SK-N-SH (cell line): ENCODE results near the gene UGT1A10. TPM values are rescaled to one million over a fixed set of nuclear protein-coding genes. Genes with fewer than 3 reads are reported as not detected.

Experiments
- CTCF ChIA-PET: fragments of 300-600, 350-600 bp; formaldehyde crosslinking; extraction: SDS; loops from one replicate; lab custom pipeline; 2021; lab: Yijun Ruan, JAX
- POLR2A ChIA-PET: fragments of 350-600 bp; sonication (Branson Sonifier 250); formaldehyde crosslinking; extraction: SDS; loops from one replicate; lab custom pipeline; 2020; ENCODE audit warnings: antibody characterized with exemption, inconsistent platforms; lab: Yijun Ruan, JAX
- DNase-seq: peaks from one replicate; pipeline ENCODE4 v3.0.0; 2012
- H2AFZ ChIP-seq: fragments of 200-600 bp; sonication (generic); 2 replicates; pipeline ENCODE4 v1.8.1; 2016; ENCODE audit warnings: antibody characterized with exemption, mild to moderate bottlenecking, low read depth
- H3F3A ChIP-seq: fragments of 200-600 bp; sonication (generic); replicated peaks from 2 replicates; pipeline ENCODE3; 2016; ENCODE audit warnings: antibody characterized with exemption, mild to moderate bottlenecking; ENCODE audit not compliant: insufficient read depth
- H3K27ac ChIP-seq, 2 experiments: fragments of 200-500 bp in 1 of 2; fragments of 200-600 bp in 1 of 2; sonication (Bioruptor generic) in 1 of 2; sonication (generic), shearing (Covaris generic) in 1 of 2; 2 replicates each; pipeline versions ENCODE4 v1.5.1 to v1.6.1; 2014 to 2016; ENCODE audit warnings: low read depth in 2 of 2, inconsistent platforms in 1 of 2, low read length in 1 of 2, mild to moderate bottlenecking in 1 of 2, mixed read lengths in 1 of 2
- H3K27me3 ChIP-seq: fragments of 200-600 bp; sonication (generic), shearing (Covaris generic); 2 replicates; pipeline ENCODE4 v1.6.1; 2016; ENCODE audit warnings: mixed run types; ENCODE audit not compliant: insufficient read depth
- H3K36me3 ChIP-seq, 2 experiments: fragments of 200-500 bp in 1 of 2; fragments of 200-600 bp in 1 of 2; sonication (Bioruptor generic) in 1 of 2; sonication (generic) in 1 of 2; replicated peaks in 1 of 2; 2 replicates each; pipeline versions ENCODE3 to v1.5.1; 2014 to 2016; ENCODE audit warnings: low read length in 1 of 2, mild to moderate bottlenecking in 1 of 2; ENCODE audit not compliant: insufficient read depth in 2 of 2, control insufficient read depth in 1 of 2
- H3K4me1 ChIP-seq, 2 experiments: fragments of 200-500 bp in 1 of 2; fragments of 200-600 bp in 1 of 2; sonication (Bioruptor generic) in 1 of 2; sonication (generic), shearing (Covaris generic) in 1 of 2; 2 replicates each; pipeline versions ENCODE4 v1.5.1 to v1.6.1; 2014 to 2016; ENCODE audit warnings: low read depth in 1 of 2, low read length in 1 of 2, mixed run types in 1 of 2; ENCODE audit not compliant: insufficient read depth in 2 of 2, control insufficient read depth in 1 of 2
- H3K4me2 ChIP-seq: fragments of 200-600 bp; sonication (generic), shearing (Covaris generic); 2 replicates; pipeline ENCODE4 v1.6.1; 2017; ENCODE audit warnings: mixed run types
- H3K4me3 ChIP-seq, 2 experiments: fragments of 200-500 bp in 1 of 2; fragments of 200-600 bp in 1 of 2; sonication (Bioruptor generic) in 1 of 2; sonication (generic), shearing (Covaris generic) in 1 of 2; 2 replicates each; pipeline versions ENCODE4 v1.5.1 to v1.8.1; 2014 to 2016; ENCODE audit warnings: low read depth in 2 of 2, inconsistent platforms in 1 of 2, low read length in 1 of 2, mild to moderate bottlenecking in 1 of 2, mixed read lengths in 1 of 2, moderate library complexity in 1 of 2
- H3K79me2 ChIP-seq: fragments of 200-600 bp; sonication (generic); 2 replicates; pipeline ENCODE4 v1.8.1; 2017; ENCODE audit warnings: mild to moderate bottlenecking; ENCODE audit not compliant: insufficient read depth
- H3K9ac ChIP-seq: fragments of 200-600 bp; sonication (generic); 2 replicates; pipeline ENCODE4 v1.6.1; 2017; ENCODE audit warnings: mixed run types
- H3K9me2 ChIP-seq: fragments of 200-600 bp; sonication (generic); 2 replicates; pipeline ENCODE4 v1.6.1; 2017; ENCODE audit warnings: mixed run types
- H3K9me3 ChIP-seq: fragments of 200-600 bp; sonication (generic); 2 replicates; pipeline ENCODE4 v1.6.1; 2017; ENCODE audit warnings: mixed run types, mild to moderate bottlenecking, moderate library complexity
- H4K20me1 ChIP-seq: fragments of 200-600 bp; sonication (generic); 2 replicates; pipeline ENCODE4 v1.6.1; 2017; ENCODE audit warnings: mild to moderate bottlenecking, mixed run types; ENCODE audit not compliant: insufficient read depth
- ELF1 ChIP-seq: IDR thresholded peaks from 2 replicates; pipeline ENCODE4 v1.4.0; 2012
- EP300 ChIP-seq, 2 experiments: IDR thresholded peaks; 2 replicates each; pipeline versions ENCODE4 v1.4.0 to v1.6.1; 2012; ENCODE audit warnings: borderline replicate concordance in 1 of 2, low read depth in 1 of 2, low read length in 1 of 2
- EZH2phosphoT487 ChIP-seq: fragments of 200-600 bp; sonication (generic); IDR thresholded peaks from 2 replicates; pipeline ENCODE4 v1.6.1; 2017; ENCODE audit warnings: low read depth, mixed run types, mild to moderate bottlenecking, antibody characterized with exemption, moderate library complexity, borderline replicate concordance
- FOSL2 ChIP-seq: IDR thresholded peaks from 2 replicates; pipeline ENCODE4 v1.4.0; 2012; ENCODE audit warnings: low read depth, mild to moderate bottlenecking, moderate library complexity, borderline replicate concordance
- FOXJ3 ChIP-seq: sonication (generic); formaldehyde crosslinking; IDR thresholded peaks from 2 replicates; pipeline ENCODE4 v1.5.1; 2020; ENCODE audit warnings: mild to moderate bottlenecking, missing genetic modification reagents
- GABPA ChIP-seq: IDR thresholded peaks from 2 replicates; pipeline ENCODE4 v1.4.0; 2012; ENCODE audit warnings: low read depth, mild to moderate bottlenecking
- JUND ChIP-seq: IDR thresholded peaks from 2 replicates; pipeline ENCODE4 v1.4.0; 2012
- MAX ChIP-seq: IDR thresholded peaks from 2 replicates; pipeline ENCODE4 v1.4.0; 2012; ENCODE audit warnings: low read depth
- MXI1 ChIP-seq: IDR thresholded peaks from 2 replicates; pipeline ENCODE4 v1.6.1; 2012; ENCODE audit warnings: mild to moderate bottlenecking, low read depth, low read length, improper control_type of control experiment
- NFIC ChIP-seq: IDR thresholded peaks from 2 replicates; pipeline ENCODE4 v1.4.0; 2012; ENCODE audit warnings: borderline replicate concordance
- POLR2AphosphoS5 ChIP-seq: IDR thresholded peaks from 2 replicates; pipeline ENCODE4 v1.6.1; 2012; ENCODE audit warnings: low read depth, low read length
- RFX5 ChIP-seq: IDR thresholded peaks from 2 replicates; pipeline ENCODE4 v1.6.1; 2012; ENCODE audit warnings: mild to moderate bottlenecking, improper control_type of control experiment, low read length
- SIN3A ChIP-seq: IDR thresholded peaks from 2 replicates; pipeline ENCODE4 v1.6.1; 2012; ENCODE audit warnings: low read depth, mild to moderate bottlenecking, low read length, moderate library complexity, borderline replicate concordance
- SMC3 ChIP-seq: IDR thresholded peaks from 2 replicates; pipeline ENCODE4 v1.6.1; 2012; ENCODE audit warnings: low read depth, low read length, improper control_type of control experiment
- TAF1 ChIP-seq: IDR thresholded peaks from 2 replicates; pipeline ENCODE4 v1.6.1; 2012; ENCODE audit warnings: low read depth, mild to moderate bottlenecking, low read length, moderate library complexity, borderline replicate concordance
- TEAD4 ChIP-seq: IDR thresholded peaks from 2 replicates; pipeline ENCODE4 v1.4.0; 2012; ENCODE audit warnings: mild to moderate bottlenecking, borderline replicate concordance; ENCODE audit not compliant: insufficient read depth
- USF1 ChIP-seq: IDR thresholded peaks from 2 replicates; pipeline ENCODE4 v1.4.0; 2012; ENCODE audit warnings: low read depth, borderline replicate concordance
- YY1 ChIP-seq: IDR thresholded peaks from 2 replicates; pipeline ENCODE4 v1.4.0; 2012; ENCODE audit warnings: low read depth, mild to moderate bottlenecking
- ZBTB33 ChIP-seq: IDR thresholded peaks from 2 replicates; pipeline ENCODE4 v1.4.0; 2012; ENCODE audit warnings: low read depth, borderline replicate concordance
- WGBS: methylation state at CpG from one replicate; pipeline ENCODE4 v1.1.6; 2017; ENCODE audit warnings: low lambda C conversion rate; 5-methylcytosine and 5-hydroxymethylcytosine counted together
- polyA plus RNA-seq, 3 experiments: library from polyadenylated mRNA; depleted of rRNA; stranded (reverse); fragments of >200 nt; gene quantifications; 2 replicates each; pipeline ENCODE4 v1.2.3, GENCODE V29; 2012
- TF ChIP-seq, protein P1 (sequence below): fragments of 200-600 bp; sonication (generic); IDR thresholded peaks from 2 replicates; pipeline ENCODE4 v1.6.1; 2017; ENCODE audit warnings: antibody characterized with exemption, mild to moderate bottlenecking, moderate library complexity
- TF ChIP-seq, protein P2 (sequence below): fragments of 150-350 bp; IDR thresholded peaks from 2 replicates; pipeline ENCODE4 v1.6.1; 2016; ENCODE audit warnings: mild to moderate bottlenecking, low read depth, low read length

Gene UGT1A10
- polyA plus RNA-seq, 1 of the 3 experiments (the other 2 are of a cell fraction) = not detected

GRCh38 chr2:233793465-233794127 lies 157.3 kb downstream of the UGT1A10 start (continued):
- TF ChIP-seq, protein P1, sequence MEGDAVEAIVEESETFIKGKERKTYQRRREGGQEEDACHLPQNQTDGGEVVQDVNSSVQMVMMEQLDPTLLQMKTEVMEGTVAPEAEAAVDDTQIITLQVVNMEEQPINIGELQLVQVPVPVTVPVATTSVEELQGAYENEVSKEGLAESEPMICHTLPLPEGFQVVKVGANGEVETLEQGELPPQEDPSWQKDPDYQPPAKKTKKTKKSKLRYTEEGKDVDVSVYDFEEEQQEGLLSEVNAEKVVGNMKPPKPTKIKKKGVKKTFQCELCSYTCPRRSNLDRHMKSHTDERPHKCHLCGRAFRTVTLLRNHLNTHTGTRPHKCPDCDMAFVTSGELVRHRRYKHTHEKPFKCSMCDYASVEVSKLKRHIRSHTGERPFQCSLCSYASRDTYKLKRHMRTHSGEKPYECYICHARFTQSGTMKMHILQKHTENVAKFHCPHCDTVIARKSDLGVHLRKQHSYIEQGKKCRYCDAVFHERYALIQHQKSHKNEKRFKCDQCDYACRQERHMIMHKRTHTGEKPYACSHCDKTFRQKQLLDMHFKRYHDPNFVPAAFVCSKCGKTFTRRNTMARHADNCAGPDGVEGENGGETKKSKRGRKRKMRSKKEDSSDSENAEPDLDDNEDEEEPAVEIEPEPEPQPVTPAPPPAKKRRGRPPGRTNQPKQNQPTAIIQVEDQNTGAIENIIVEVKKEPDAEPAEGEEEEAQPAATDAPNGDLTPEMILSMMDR = no peak
- no peak for TF ChIP-seq MXI1

DNA sequence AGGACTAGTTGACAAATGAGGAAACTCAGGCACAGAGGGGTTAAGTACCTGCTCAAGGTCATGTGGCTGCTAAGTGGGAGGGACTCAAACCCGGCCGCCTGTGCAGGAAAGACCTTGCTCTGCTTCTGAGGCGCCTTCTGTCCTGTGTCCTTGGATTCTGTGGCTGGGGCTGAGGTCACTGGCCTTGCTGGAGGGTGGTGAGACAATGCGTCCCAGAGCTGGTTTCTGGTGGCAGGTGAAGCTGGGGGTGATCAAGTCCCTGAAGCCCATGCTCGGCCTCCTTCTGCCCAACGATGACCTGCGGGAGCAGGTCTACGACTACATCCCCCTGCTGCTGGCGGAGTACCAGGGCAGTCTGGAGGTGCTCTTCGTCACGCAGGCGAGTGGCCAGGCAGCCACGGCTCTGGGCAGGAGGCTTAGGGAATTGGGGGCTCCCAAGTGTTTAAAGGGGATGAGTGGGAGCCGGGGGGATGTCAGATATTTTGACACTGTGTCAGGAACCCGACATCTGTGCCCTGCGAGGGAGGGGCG lies 157.9 kb downstream of the UGT1A10 start:
- no peaks in the 10 kb centered on the region for H3K79me2 ChIP-seq
- no peak overlapping the region for H3K4me2 ChIP-seq
- no peaks in the 10 kb centered on the region for H3K27me3 ChIP-seq
- no peaks in the 10 kb centered on the region for H4K20me1 ChIP-seq
- no peak for DNase-seq
- H3F3A ChIP-seq = no peaks in the 10 kb centered on the region
- no peak overlapping the region for H2AFZ ChIP-seq
- TF ChIP-seq FOXJ3 (CRISPR knock-in tag) = no peak
- TF ChIP-seq JUND = no peak
- TF ChIP-seq TAF1 = no peak
- no peak for TF ChIP-seq ELF1
- no peak for TF ChIP-seq SMC3
- TF ChIP-seq YY1 = no peak
- TF ChIP-seq, protein P2, sequence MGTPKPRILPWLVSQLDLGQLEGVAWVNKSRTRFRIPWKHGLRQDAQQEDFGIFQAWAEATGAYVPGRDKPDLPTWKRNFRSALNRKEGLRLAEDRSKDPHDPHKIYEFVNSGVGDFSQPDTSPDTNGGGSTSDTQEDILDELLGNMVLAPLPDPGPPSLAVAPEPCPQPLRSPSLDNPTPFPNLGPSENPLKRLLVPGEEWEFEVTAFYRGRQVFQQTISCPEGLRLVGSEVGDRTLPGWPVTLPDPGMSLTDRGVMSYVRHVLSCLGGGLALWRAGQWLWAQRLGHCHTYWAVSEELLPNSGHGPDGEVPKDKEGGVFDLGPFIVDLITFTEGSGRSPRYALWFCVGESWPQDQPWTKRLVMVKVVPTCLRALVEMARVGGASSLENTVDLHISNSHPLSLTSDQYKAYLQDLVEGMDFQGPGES = no peak
- TF ChIP-seq TEAD4 = no peak
- TF ChIP-seq ZBTB33 = no peak
- no peak for TF ChIP-seq EZH2phosphoT487
- TF ChIP-seq POLR2AphosphoS5 = no peak
- TF ChIP-seq MAX = no peak
- no peak for TF ChIP-seq EP300 (IDR thresholded peaks at IDR 0.05; ENCODE audit: borderline replicate concordance in 1 of 2, low read depth in 1 of 2, low read length in 1 of 2)
- no peak for TF ChIP-seq RFX5
- no peak for TF ChIP-seq USF1
- TF ChIP-seq SIN3A = no peak
- no peak for TF ChIP-seq GABPA
- no peak for TF ChIP-seq MXI1
- no peak for TF ChIP-seq FOSL2
- TF ChIP-seq NFIC = no peak
- 79% methylated on average over 14 of the region's 17 CpGs for WGBS
- H3K4me3 ChIP-seq = no peak overlapping the region
- ChIA-PET POLR2A (no interaction called here), CTCF (no interaction called here)
- H3K9me3 ChIP-seq = no peaks in the 10 kb centered on the region
- no peaks in the 10 kb centered on the region for H3K4me1 ChIP-seq
- H3K27ac ChIP-seq = no peak overlapping the region
- no peaks in the 10 kb centered on the region for H3K36me3 ChIP-seq
- H3K9me2 ChIP-seq = no peaks in the 10 kb centered on the region
- no peak overlapping the region for H3K9ac ChIP-seq
